ENCODE results near the gene FBXO5. TPM values are rescaled to one million over a fixed set of nuclear protein-coding genes. Genes with fewer than 3 reads are reported as not detected.

The FBXO5 gene
- total and polyA plus RNA-seq, 9 of the 15 experiments (the other 6 are each of a cell fraction or from before 2014, with no cell fraction given): 17.8 to 89.3 (median 62.9) TPM

DNA sequence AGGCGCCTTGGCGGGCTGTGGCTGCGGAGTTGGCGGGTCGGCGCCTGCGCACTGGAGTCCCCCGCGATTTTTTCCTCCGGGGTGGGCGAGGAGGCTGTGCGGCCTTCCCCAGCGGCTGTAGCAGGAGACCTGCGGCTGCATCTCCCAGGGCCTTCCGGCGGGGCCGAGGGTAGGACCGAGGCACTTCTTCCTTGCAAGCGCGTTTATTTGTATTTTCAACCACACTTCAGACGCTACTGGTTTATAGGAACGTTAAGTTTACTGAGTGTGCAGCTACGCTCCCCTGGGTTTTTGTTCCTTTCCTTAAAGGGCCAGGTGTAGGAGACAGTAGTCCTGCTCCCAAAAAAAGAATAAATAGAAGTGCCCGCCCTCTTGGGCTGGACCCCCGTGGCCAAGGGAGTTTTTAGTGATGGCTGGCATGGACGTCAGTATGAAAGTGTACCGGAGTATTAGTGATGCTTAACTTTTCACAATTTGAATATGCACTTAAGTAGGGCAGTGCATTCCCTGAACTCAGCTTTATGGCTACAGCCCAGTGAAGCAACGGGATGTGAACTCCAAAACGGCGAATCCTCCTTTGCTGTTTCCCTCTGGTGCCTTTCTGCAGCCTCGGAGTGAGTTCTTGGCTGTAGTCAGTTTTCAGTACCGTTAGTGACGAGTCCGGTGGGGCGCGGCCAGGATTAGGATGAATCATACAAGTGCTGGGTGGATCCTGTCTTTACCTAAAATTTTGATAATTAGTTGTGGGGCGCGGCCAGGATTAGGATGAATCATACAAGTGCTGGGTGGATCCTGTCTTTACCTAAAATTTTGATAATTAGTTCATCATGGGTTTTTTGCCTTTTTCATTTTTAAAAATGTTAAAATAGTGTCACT is 1.0 kb upstream of the FBXO5 start:
- peak; percentile 92 for FAIRE-seq
- peaks cover 11% of the 10 kb centered on the region for H4K20me1 ChIP-seq (replicated peaks; ENCODE audit: control insufficient read depth, insufficient read depth, low read length)
- peak overlapping the region; percentile 99 for H3K4me3 ChIP-seq
- H3K4me1 ChIP-seq (replicated peaks in 1 of 2; ENCODE audit: control insufficient read depth in 2 of 2, insufficient read depth in 2 of 2, low read length in 2 of 2): peaks cover 5 to 23% of the 10 kb centered on the region in 2 experiments
- ChIA-PET CTCF (ENCODE audit: low intra/inter-chr PET ratio) (no interaction called here), POLR2A (interaction anchor here (0.6 to 3.9 kb wide), 11 partner anchors 9 to 1530 kb away, joined by 3 to 37 read pairs (median 4); no protein-coding TSS in a partner anchor)
- H3K79me2 ChIP-seq (ENCODE audit: control insufficient read depth, insufficient read depth, low read length): peaks cover 81% of the 10 kb centered on the region
- BruUV-seq (replicated peaks): TSS peak; percentile 71
- H3K27me3 ChIP-seq (ENCODE audit: control insufficient read depth in 2 of 2, insufficient read depth in 2 of 2, low read length in 2 of 2): no peaks in the 10 kb centered on the region
- peak overlapping the region; percentile 94 for H3K27ac ChIP-seq (ENCODE audit: extremely low read depth, low read depth, low read length)
- no peaks in the 10 kb centered on the region for H3K9me1 ChIP-seq (ENCODE audit: control insufficient read depth, insufficient read depth, low read length)
- H2AFZ ChIP-seq (ENCODE audit: low read depth, low read length): peak overlapping the region; percentile 99
- no peaks in the 10 kb centered on the region for H3K9me3 ChIP-seq (replicated peaks; ENCODE audit: control insufficient read depth, insufficient read depth, low read depth, low read length)
- in situ Hi-C loops (cut with MboI) (loop anchor here (25.0 kb wide), 2 partner anchors 1528 to 1572 kb away; partner anchors contain the start of gene CNKSR3), intact Hi-C loops (cut with micrococcal nuclease) (loop anchor here (2.0 to 10.0 kb wide), 4 partner anchors 19 to 1751 kb away; partner anchors contain the start of genes MTRF1L, RMND1, SCAF8 and ZBTB2)
- peaks cover 49% of the 10 kb centered on the region for H3K36me3 ChIP-seq (ENCODE audit: control insufficient read depth, insufficient read depth, low read length)
- H3K9ac ChIP-seq (ENCODE audit: insufficient read depth in 1 of 2, low read depth in 2 of 2, low read length in 2 of 2): peak overlapping the region; percentile 89 to 97
- peak overlapping the region; percentile 97 for H3K4me2 ChIP-seq (ENCODE audit: insufficient read depth, low read length)
- ATAC-seq: peak; percentile 61
- WGBS (ENCODE audit: insufficient coverage, low coverage, missing lambda C conversion rate): 0% methylated on average over 38 of the region's 38 CpGs
- DNase-seq (ENCODE audit: extremely low read depth in 1 of 4, low spot score in 3 of 4): peak in 3 of 4 experiments; percentile 42 to 98 (median 93)
- TF ChIP-seq NFE2 (IDR thresholded peaks at IDR 0.05; ENCODE audit: low read depth): 0 out of 2 replicates have a peak, but pooled peaks have one; percentile 12
- TF ChIP-seq MXI1 (IDR thresholded peaks at IDR 0.05; ENCODE audit: low read depth, low read length): 0 out of 2 replicates have a peak, but pooled peaks have one; percentile 46
- no peak for TF ChIP-seq KLF6 (CRISPR knock-in tag; IDR thresholded peaks at IDR 0.05; ENCODE audit: borderline replicate concordance)
- no peak for TF ChIP-seq MAFK (IDR thresholded peaks at IDR 0.05; ENCODE audit: low read length)
- TF ChIP-seq ZNF668 (CRISPR knock-in tag; IDR thresholded peaks at IDR 0.05): no peak
- peak; percentile 87 for TF ChIP-seq ATF3 (IDR thresholded peaks at IDR 0.05)
- no peak; the same call in 1 of the 2 replicates for TF ChIP-seq ATF3 (CRISPR knock-in tag; conservative IDR thresholded peaks at IDR 0.05)
- TF ChIP-seq, protein P1, sequence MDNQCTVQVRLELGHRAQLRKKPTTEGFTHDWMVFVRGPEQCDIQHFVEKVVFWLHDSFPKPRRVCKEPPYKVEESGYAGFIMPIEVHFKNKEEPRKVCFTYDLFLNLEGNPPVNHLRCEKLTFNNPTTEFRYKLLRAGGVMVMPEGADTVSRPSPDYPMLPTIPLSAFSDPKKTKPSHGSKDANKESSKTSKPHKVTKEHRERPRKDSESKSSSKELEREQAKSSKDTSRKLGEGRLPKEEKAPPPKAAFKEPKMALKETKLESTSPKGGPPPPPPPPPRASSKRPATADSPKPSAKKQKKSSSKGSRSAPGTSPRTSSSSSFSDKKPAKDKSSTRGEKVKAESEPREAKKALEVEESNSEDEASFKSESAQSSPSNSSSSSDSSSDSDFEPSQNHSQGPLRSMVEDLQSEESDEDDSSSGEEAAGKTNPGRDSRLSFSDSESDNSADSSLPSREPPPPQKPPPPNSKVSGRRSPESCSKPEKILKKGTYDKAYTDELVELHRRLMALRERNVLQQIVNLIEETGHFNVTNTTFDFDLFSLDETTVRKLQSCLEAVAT (IDR thresholded peaks at IDR 0.05): peak; percentile 53 to 72; a peak in 1 of 4 replicates
- 0 out of 2 replicates have a peak, but pooled peaks have one; percentile 24 for TF ChIP-seq LEF1 (IDR thresholded peaks at IDR 0.05)
- TF ChIP-seq BRD9 (IDR thresholded peaks at IDR 0.05; ENCODE audit: low read depth, partially characterized antibody): peak; percentile 32
- TF ChIP-seq LARP7 (IDR thresholded peaks at IDR 0.05): no peak
- TF ChIP-seq, protein P2, sequence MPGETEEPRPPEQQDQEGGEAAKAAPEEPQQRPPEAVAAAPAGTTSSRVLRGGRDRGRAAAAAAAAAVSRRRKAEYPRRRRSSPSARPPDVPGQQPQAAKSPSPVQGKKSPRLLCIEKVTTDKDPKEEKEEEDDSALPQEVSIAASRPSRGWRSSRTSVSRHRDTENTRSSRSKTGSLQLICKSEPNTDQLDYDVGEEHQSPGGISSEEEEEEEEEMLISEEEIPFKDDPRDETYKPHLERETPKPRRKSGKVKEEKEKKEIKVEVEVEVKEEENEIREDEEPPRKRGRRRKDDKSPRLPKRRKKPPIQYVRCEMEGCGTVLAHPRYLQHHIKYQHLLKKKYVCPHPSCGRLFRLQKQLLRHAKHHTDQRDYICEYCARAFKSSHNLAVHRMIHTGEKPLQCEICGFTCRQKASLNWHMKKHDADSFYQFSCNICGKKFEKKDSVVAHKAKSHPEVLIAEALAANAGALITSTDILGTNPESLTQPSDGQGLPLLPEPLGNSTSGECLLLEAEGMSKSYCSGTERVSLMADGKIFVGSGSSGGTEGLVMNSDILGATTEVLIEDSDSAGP (CRISPR knock-in tag; IDR thresholded peaks at IDR 0.05): peak; percentile 81
